ENCODE data around the gene PRLH. TPM values are rescaled to one million over a fixed set of nuclear protein-coding genes. Genes with fewer than 3 reads are reported as not detected.

The PRLH gene
- total and polyA plus RNA-seq, 2 of the 13 experiments (the other 11 are each of a cell fraction or from before 2014, with no cell fraction given): not detected

DNA sequence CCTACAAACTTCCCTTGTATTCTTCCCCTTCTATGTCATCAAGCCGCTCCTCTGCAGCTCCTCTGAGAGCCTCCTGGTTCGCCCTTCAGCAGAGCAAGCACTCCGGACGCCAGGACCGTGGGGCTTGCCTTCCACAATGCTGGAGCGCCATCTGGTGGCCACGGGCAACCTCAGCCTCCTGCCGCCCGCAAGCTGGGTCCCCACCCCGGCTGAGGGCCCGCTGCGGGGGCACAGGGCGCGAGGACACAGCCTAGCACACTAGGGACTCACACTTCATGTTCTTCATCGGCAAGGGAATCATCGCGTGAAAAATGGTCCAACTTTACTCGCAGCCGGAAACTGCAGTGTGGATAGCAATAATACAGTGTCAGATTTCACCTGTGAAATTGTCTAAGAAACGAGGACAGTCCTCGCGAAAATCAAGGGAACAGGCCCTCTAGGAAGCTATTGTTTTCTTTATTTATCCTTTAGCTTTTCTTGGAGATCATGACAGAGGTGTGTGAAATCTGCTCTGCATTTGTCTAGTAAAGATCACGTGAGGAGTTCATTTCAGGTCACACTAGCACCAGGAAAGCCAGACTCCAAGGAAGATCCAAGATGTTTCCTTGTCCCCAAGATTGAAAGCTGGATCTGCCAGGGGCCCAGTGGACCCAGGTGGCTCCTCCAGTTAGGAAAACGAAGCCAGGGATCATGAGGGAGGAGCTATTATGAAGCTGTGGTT lies 5.8 kb downstream of the PRLH start (continued):
- TF ChIP-seq NRL (CRISPR knock-in tag; IDR thresholded peaks at IDR 0.05; ENCODE audit: borderline replicate concordance) (no peak), REPIN1 (CRISPR knock-in tag; IDR thresholded peaks at IDR 0.05; ENCODE audit: borderline replicate concordance, low read depth) (peak; percentile 67; the same call in 1 of the 2 replicates), ZZZ3 (CRISPR knock-in tag; IDR thresholded peaks at IDR 0.05; ENCODE audit: borderline replicate concordance) (no peak), ZNF572 (CRISPR knock-in tag; IDR thresholded peaks at IDR 0.05) (0 out of 2 replicates have a peak, but pooled peaks have one; percentile 42), ZSCAN25 (CRISPR knock-in tag; IDR thresholded peaks at IDR 0.05) (0 out of 2 replicates have a peak, but pooled peaks have one; percentile 43), KLF11 (CRISPR knock-in tag; IDR thresholded peaks at IDR 0.05) (peak; percentile 72; the same call in 1 of the 2 replicates), ZNF143 (CRISPR knock-in tag; IDR thresholded peaks at IDR 0.05) (peak; percentile 58; the same call in 1 of the 2 replicates), HOXA3 (CRISPR knock-in tag; IDR thresholded peaks at IDR 0.05) (peak; percentile 40; the same call in 1 of the 2 replicates), SOX5 (CRISPR knock-in tag; IDR thresholded peaks at IDR 0.05; ENCODE audit: borderline replicate concordance) (peak; percentile 68), ESRRA (CRISPR knock-in tag; IDR thresholded peaks at IDR 0.05; ENCODE audit: low read depth) (peak; percentile 51; the same call in 1 of the 2 replicates), PAX8 (CRISPR knock-in tag; IDR thresholded peaks at IDR 0.05; ENCODE audit: borderline replicate concordance) (0 out of 2 replicates have a peak, but pooled peaks have one; percentile 53), SIX1 (CRISPR knock-in tag; IDR thresholded peaks at IDR 0.05; ENCODE audit: borderline replicate concordance) (peak; percentile 14; the same call in 1 of the 2 replicates), ZNF354B (CRISPR knock-in tag; IDR thresholded peaks at IDR 0.05) (no peak; the same call in 1 of the 2 replicates), JARID2 (CRISPR knock-in tag; IDR thresholded peaks at IDR 0.05; ENCODE audit: insufficient replicate concordance) (peak; percentile 91)
- TF ChIP-seq, protein P1, sequence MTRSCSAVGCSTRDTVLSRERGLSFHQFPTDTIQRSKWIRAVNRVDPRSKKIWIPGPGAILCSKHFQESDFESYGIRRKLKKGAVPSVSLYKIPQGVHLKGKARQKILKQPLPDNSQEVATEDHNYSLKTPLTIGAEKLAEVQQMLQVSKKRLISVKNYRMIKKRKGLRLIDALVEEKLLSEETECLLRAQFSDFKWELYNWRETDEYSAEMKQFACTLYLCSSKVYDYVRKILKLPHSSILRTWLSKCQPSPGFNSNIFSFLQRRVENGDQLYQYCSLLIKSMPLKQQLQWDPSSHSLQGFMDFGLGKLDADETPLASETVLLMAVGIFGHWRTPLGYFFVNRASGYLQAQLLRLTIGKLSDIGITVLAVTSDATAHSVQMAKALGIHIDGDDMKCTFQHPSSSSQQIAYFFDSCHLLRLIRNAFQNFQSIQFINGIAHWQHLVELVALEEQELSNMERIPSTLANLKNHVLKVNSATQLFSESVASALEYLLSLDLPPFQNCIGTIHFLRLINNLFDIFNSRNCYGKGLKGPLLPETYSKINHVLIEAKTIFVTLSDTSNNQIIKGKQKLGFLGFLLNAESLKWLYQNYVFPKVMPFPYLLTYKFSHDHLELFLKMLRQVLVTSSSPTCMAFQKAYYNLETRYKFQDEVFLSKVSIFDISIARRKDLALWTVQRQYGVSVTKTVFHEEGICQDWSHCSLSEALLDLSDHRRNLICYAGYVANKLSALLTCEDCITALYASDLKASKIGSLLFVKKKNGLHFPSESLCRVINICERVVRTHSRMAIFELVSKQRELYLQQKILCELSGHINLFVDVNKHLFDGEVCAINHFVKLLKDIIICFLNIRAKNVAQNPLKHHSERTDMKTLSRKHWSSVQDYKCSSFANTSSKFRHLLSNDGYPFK (CRISPR knock-in tag; IDR thresholded peaks at IDR 0.05; ENCODE audit: borderline replicate concordance): peak; percentile 83; the same call in 1 of the 2 replicates
- TF ChIP-seq, protein P2, sequence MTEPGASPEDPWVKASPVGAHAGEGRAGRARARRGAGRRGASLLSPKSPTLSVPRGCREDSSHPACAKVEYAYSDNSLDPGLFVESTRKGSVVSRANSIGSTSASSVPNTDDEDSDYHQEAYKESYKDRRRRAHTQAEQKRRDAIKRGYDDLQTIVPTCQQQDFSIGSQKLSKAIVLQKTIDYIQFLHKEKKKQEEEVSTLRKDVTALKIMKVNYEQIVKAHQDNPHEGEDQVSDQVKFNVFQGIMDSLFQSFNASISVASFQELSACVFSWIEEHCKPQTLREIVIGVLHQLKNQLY (CRISPR knock-in tag; IDR thresholded peaks at IDR 0.05): peak; percentile 55; the same call in 1 of the 2 replicates
- TF ChIP-seq, protein P3, sequence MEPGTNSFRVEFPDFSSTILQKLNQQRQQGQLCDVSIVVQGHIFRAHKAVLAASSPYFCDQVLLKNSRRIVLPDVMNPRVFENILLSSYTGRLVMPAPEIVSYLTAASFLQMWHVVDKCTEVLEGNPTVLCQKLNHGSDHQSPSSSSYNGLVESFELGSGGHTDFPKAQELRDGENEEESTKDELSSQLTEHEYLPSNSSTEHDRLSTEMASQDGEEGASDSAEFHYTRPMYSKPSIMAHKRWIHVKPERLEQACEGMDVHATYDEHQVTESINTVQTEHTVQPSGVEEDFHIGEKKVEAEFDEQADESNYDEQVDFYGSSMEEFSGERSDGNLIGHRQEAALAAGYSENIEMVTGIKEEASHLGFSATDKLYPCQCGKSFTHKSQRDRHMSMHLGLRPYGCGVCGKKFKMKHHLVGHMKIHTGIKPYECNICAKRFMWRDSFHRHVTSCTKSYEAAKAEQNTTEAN (CRISPR knock-in tag; conservative IDR thresholded peaks at IDR 0.05): peak; percentile 44; the same call in 1 of the 2 replicates
- TF ChIP-seq, protein P4, sequence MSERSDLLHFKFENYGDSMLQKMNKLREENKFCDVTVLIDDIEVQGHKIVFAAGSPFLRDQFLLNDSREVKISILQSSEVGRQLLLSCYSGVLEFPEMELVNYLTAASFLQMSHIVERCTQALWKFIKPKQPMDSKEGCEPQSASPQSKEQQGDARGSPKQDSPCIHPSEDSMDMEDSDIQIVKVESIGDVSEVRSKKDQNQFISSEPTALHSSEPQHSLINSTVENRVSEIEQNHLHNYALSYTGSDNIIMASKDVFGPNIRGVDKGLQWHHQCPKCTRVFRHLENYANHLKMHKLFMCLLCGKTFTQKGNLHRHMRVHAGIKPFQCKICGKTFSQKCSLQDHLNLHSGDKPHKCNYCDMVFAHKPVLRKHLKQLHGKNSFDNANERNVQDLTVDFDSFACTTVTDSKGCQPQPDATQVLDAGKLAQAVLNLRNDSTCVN (CRISPR knock-in tag; IDR thresholded peaks at IDR 0.05; ENCODE audit: borderline replicate concordance): no peak; the same call in 1 of the 2 replicates
- TF ChIP-seq, protein P5, sequence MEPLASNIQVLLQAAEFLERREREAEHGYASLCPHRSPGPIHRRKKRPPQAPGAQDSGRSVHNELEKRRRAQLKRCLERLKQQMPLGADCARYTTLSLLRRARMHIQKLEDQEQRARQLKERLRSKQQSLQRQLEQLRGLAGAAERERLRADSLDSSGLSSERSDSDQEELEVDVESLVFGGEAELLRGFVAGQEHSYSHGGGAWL (CRISPR knock-in tag; IDR thresholded peaks at IDR 0.05): peak; percentile 50; the same call in 1 of the 2 replicates
